Hepatocyte (in vitro differentiated cells): ENCODE results near the gene SGMS1. TPM values are rescaled to one million over a fixed set of nuclear protein-coding genes. Genes with fewer than 3 reads are reported as not detected.

Experiments
- DNase-seq: peaks from one replicate; pipeline ENCODE4 v3.0.0-alpha.2; 2016; ENCODE audit warnings: low spot score
- H2AFZ ChIP-seq: fragments of 200-600 bp; sonication (generic); 2 replicates; pipeline ENCODE4 v1.6.0; 2016; ENCODE audit warnings: antibody characterized with exemption, mild to moderate bottlenecking
- H3K27ac ChIP-seq: fragments of 200-600 bp; sonication (generic); 2 replicates; pipeline ENCODE4 v1.5.1; 2016; ENCODE audit warnings: mild to moderate bottlenecking
- H3K27me3 ChIP-seq: fragments of 200-600 bp; sonication (generic); 2 replicates; pipeline ENCODE4 v1.6.1; 2016
- H3K36me3 ChIP-seq: fragments of 200-600 bp; sonication (generic); replicated peaks from 2 replicates; pipeline ENCODE4 v1.5.1; 2016; ENCODE audit warnings: low read depth; ENCODE audit not compliant: insufficient read depth
- H3K4me1 ChIP-seq: fragments of 200-600 bp; sonication (generic); 2 replicates; pipeline ENCODE4 v1.5.1; 2016; ENCODE audit warnings: mild to moderate bottlenecking, moderate library complexity; ENCODE audit not compliant: insufficient read depth
- H3K4me2 ChIP-seq: fragments of 200-600 bp; sonication (generic); 2 replicates; pipeline ENCODE4 v1.6.0; 2016
- H3K4me3 ChIP-seq: fragments of 200-600 bp; sonication (generic); 2 replicates; pipeline ENCODE4 v1.5.1; 2016; ENCODE audit warnings: mild to moderate bottlenecking
- H3K79me2 ChIP-seq: fragments of 200-600 bp; sonication (generic); 2 replicates; pipeline ENCODE4 v1.6.0; 2017; ENCODE audit warnings: mild to moderate bottlenecking
- H3K9me2 ChIP-seq: fragments of 200-600 bp; sonication (generic); replicated peaks from 2 replicates; pipeline ENCODE4 v1.6.0; 2017; ENCODE audit warnings: mild to moderate bottlenecking; ENCODE audit not compliant: insufficient read depth
- H3K9me3 ChIP-seq: fragments of 200-600 bp; sonication (generic); 2 replicates; pipeline ENCODE4 v1.5.1; 2016; ENCODE audit warnings: low read depth, mild to moderate bottlenecking
- H4K20me1 ChIP-seq: fragments of 200-600 bp; sonication (generic); 2 replicates; pipeline ENCODE4 v1.6.0; 2016; ENCODE audit warnings: mild to moderate bottlenecking; ENCODE audit not compliant: insufficient read depth, poor library complexity, severe bottlenecking
- EZH2 ChIP-seq: fragments of 200-600 bp; sonication (generic); IDR thresholded peaks from 2 replicates; pipeline ENCODE4 v1.6.1; 2016; ENCODE audit warnings: antibody characterized with exemption, mild to moderate bottlenecking, borderline replicate concordance
- EZH2phosphoT487 ChIP-seq: fragments of 200-600 bp; sonication (generic); IDR thresholded peaks from one replicate; pipeline ENCODE4 v1.6.1; 2018; ENCODE audit warnings: antibody characterized with exemption, mild to moderate bottlenecking, low read depth, moderate library complexity; ENCODE audit not compliant: unreplicated experiment, severe bottlenecking
- WGBS: methylation state at CpG from one replicate; pipeline ENCODE4 v1.1.6; 2016; ENCODE audit warnings: low lambda C conversion rate; ENCODE audit errors: missing lambda C conversion rate; 5-methylcytosine and 5-hydroxymethylcytosine counted together
- polyA plus RNA-seq: library from polyadenylated mRNA; unstranded; fragments of >200 nt; fragmentation: Nextera tagmentation; extraction: Ambion mirVana; gene quantifications from 2 replicates; pipeline ENCODE4 v1.2.1, GENCODE V29; 2016
- total RNA-seq: library from RNA; depleted of rRNA; stranded (reverse); fragments of >200 nt; gene quantifications from 2 replicates; pipeline ENCODE4 v1.2.3, GENCODE V29; 2014
- TF ChIP-seq, protein P1 (sequence below): fragments of 200-600 bp; sonication (generic); IDR thresholded peaks from 2 replicates; pipeline ENCODE4 v1.5.1; 2016; ENCODE audit warnings: antibody characterized with exemption, mild to moderate bottlenecking; ENCODE audit not compliant: poor library complexity

Gene SGMS1
- total and polyA plus RNA-seq, 2 experiments from 2014 or later: 28.1 to 87.8 TPM

DNA sequence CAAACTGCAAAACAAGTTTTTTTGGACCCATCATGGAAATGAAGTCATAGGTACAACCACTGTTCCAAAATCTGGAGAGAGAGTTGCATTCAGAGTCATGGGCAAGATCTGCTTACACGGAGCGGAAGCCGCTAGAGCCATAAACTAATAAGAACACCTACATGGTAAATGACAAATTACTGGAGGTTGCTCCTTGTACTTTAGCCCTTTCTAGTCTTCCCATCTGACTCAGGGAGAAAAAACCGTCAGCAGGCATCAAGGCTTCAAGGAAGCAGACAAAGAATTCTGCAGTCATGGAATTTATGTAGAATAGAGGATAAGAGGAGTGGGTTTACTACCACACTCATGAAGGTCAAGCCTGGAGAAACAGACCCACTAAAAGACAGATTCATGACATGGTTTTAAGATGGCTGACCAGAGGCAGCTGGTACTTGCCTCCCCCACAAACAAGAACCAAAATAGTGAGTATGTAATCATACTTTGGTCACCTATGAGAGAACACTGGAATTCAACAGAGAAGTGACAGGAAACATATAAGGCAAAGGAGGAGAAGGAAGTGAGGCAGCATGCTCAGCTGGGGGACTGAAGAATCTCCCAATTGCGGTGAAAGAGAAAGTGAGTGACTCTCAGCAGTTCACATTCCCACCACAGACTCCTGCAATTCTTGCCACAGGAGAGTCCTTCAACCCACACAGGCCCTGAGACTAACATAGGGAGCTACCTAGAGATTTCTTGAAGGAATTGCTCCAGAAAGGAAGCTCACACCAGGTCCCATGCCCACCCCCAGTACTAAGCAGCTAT lies 330.0 kb downstream of the SGMS1 start:
- H3K9me2 ChIP-seq: no peaks in the 10 kb centered on the region
- no peak overlapping the region for H3K4me3 ChIP-seq
- H4K20me1 ChIP-seq: no peaks in the 10 kb centered on the region
- peak overlapping the region; percentile 82 for H3K27ac ChIP-seq
- no peaks in the 10 kb centered on the region for H3K27me3 ChIP-seq
- TF ChIP-seq EZH2phosphoT487 (no peak), EZH2 (no peak)
- TF ChIP-seq, protein P1, sequence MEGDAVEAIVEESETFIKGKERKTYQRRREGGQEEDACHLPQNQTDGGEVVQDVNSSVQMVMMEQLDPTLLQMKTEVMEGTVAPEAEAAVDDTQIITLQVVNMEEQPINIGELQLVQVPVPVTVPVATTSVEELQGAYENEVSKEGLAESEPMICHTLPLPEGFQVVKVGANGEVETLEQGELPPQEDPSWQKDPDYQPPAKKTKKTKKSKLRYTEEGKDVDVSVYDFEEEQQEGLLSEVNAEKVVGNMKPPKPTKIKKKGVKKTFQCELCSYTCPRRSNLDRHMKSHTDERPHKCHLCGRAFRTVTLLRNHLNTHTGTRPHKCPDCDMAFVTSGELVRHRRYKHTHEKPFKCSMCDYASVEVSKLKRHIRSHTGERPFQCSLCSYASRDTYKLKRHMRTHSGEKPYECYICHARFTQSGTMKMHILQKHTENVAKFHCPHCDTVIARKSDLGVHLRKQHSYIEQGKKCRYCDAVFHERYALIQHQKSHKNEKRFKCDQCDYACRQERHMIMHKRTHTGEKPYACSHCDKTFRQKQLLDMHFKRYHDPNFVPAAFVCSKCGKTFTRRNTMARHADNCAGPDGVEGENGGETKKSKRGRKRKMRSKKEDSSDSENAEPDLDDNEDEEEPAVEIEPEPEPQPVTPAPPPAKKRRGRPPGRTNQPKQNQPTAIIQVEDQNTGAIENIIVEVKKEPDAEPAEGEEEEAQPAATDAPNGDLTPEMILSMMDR: no peak
- no peak overlapping the region for H2AFZ ChIP-seq
- 78% methylated on average over 5 of the region's 5 CpGs for WGBS
- no peaks in the 10 kb centered on the region for H3K9me3 ChIP-seq
- H3K4me2 ChIP-seq: no peak overlapping the region
- no peaks in the 10 kb centered on the region for H3K36me3 ChIP-seq
- peak; percentile 52 for DNase-seq
- no peaks in the 10 kb centered on the region for H3K79me2 ChIP-seq
- no peaks in the 10 kb centered on the region for H3K4me1 ChIP-seq

GRCh38 chr10:50291261-50291850 lies 332.4 kb downstream of the SGMS1 start:
- H3K9me3 ChIP-seq: no peaks in the 10 kb centered on the region
- no peaks in the 10 kb centered on the region for H3K36me3 ChIP-seq
- H3K27ac ChIP-seq: no peak overlapping the region
- H2AFZ ChIP-seq: no peak overlapping the region
- no peaks in the 10 kb centered on the region for H3K9me2 ChIP-seq
- no peak overlapping the region for H3K4me2 ChIP-seq
- H3K27me3 ChIP-seq: no peaks in the 10 kb centered on the region
- H3K4me1 ChIP-seq: no peaks in the 10 kb centered on the region
- DNase-seq: no peak
- H3K4me3 ChIP-seq: no peak overlapping the region
- TF ChIP-seq EZH2phosphoT487 (no peak), EZH2 (no peak)
- TF ChIP-seq, protein P1: peak; percentile 7
- WGBS: 72% methylated on average over 1 of the region's 1 CpG
- H3K79me2 ChIP-seq: no peaks in the 10 kb centered on the region
- H4K20me1 ChIP-seq: no peaks in the 10 kb centered on the region

GRCh38 chr10:50289196-50289595 lies 334.6 kb downstream of the SGMS1 start:
- Histone ChIP-seq H3K79me2 (no peaks in the 10 kb centered on the region), H3K4me1 (no peaks in the 10 kb centered on the region), H3K4me2 (no peak overlapping the region), H3K36me3 (no peaks in the 10 kb centered on the region), H4K20me1 (no peaks in the 10 kb centered on the region), H3K9me3 (no peaks in the 10 kb centered on the region), H3K27me3 (no peaks in the 10 kb centered on the region), H2AFZ (no peak overlapping the region), H3K27ac (no peak overlapping the region), H3K4me3 (no peak overlapping the region), H3K9me2 (no peaks in the 10 kb centered on the region)
- WGBS: 88% methylated on average over 6 of the region's 6 CpGs
- TF ChIP-seq EZH2 (no peak), EZH2phosphoT487 (no peak)
- TF ChIP-seq, protein P1: no peak
- no peak for DNase-seq
